Activated naive CD4-positive, alpha-beta T cell treated with anti-CD3 and anti-CD28 coated beads, Interleukin-2, amount 10 ng/mL, durations not matched to agents 7 days and 5 days (primary cell): ENCODE data around the gene CERS3.
"Not testable (repeated sequence)": the region's sequence is repeated elsewhere in the genome, so short reads cannot be mapped to it uniquely, and the experiment has no call there.

Source experiments
- CTCF ChIA-PET: fragments of 350-600 bp; sonication (Branson Sonifier 250); formaldehyde crosslinking; loops from one replicate; lab custom pipeline; 2021; ENCODE audit warnings: antibody characterized with exemption; lab: Charles Lee
- DNase-seq: peaks from one replicate; pipeline ENCODE4 v3.0.0-alpha.2; 2020
- H3K27ac Mint-ChIP-seq: one replicate; pipeline ENCODE4 v1.8.0; 2021; ENCODE audit warnings: mild to moderate bottlenecking, moderate library complexity, mixed read lengths
- H3K27me3 Mint-ChIP-seq: one replicate; pipeline ENCODE4 v1.8.0; 2021; ENCODE audit warnings: mild to moderate bottlenecking, mixed read lengths
- H3K36me3 Mint-ChIP-seq: one replicate; pipeline ENCODE4 v1.8.0; 2021; ENCODE audit warnings: mixed read lengths
- H3K4me1 Mint-ChIP-seq: one replicate; pipeline ENCODE4 v1.8.0; 2021; ENCODE audit warnings: mixed read lengths
- H3K4me3 Mint-ChIP-seq: one replicate; pipeline ENCODE4 v1.8.0; 2021; ENCODE audit warnings: mild to moderate bottlenecking, moderate library complexity, mixed read lengths
- H3K9me3 Mint-ChIP-seq: one replicate; pipeline ENCODE4 v1.8.0; 2021; ENCODE audit warnings: mixed read lengths

CERS3 gene

GRCh38 chr15:100472736-100473135 lies 56.0 kb downstream of the CERS3 start:
- H3K36me3 Mint-ChIP-seq = no peaks in the 10 kb centered on the region
- H3K27ac Mint-ChIP-seq = no peak overlapping the region
- no peak overlapping the region for H3K4me3 Mint-ChIP-seq
- H3K9me3 Mint-ChIP-seq = peaks cover 18% of the 10 kb centered on the region
- H3K27me3 Mint-ChIP-seq = no peaks in the 10 kb centered on the region
- CTCF ChIA-PET = no interaction called here
- DNase-seq = no peak
- no peaks in the 10 kb centered on the region for H3K4me1 Mint-ChIP-seq

- H3K4me3 Mint-ChIP-seq = no peak overlapping the region
- no peak overlapping the region for H3K27ac Mint-ChIP-seq
- H3K36me3 Mint-ChIP-seq = no peaks in the 10 kb centered on the region
- no peaks in the 10 kb centered on the region for H3K4me1 Mint-ChIP-seq
- no peaks in the 10 kb centered on the region for H3K27me3 Mint-ChIP-seq
- H3K9me3 Mint-ChIP-seq = peaks cover 10% of the 10 kb centered on the region
- DNase-seq = no peak
- CTCF ChIA-PET = no interaction called here
Measured at GRCh38 chr15:100471933-100472332, 56.8 kb downstream of the CERS3 start.

- no peaks in the 10 kb centered on the region for H3K27me3 Mint-ChIP-seq
- H3K9me3 Mint-ChIP-seq = peaks cover 2% of the 10 kb centered on the region
- no peak overlapping the region for H3K4me3 Mint-ChIP-seq
- H3K27ac Mint-ChIP-seq = no peak overlapping the region
- CTCF ChIA-PET = no interaction called here
- no peak for DNase-seq
- peaks cover 12% of the 10 kb centered on the region for H3K4me1 Mint-ChIP-seq
- H3K36me3 Mint-ChIP-seq = no peaks in the 10 kb centered on the region
Measured at GRCh38 chr15:100468285-100468684, 60.5 kb downstream of the CERS3 start.

- Mint-ChIP-seq H3K4me3 (no peak overlapping the region), H3K4me1 (peaks cover 12% of the 10 kb centered on the region), H3K27ac (no peak overlapping the region), H3K36me3 (no peaks in the 10 kb centered on the region), H3K27me3 (no peaks in the 10 kb centered on the region), H3K9me3 (no peaks in the 10 kb centered on the region)
- DNase-seq = no peak
- CTCF ChIA-PET = no interaction called here
Measured at GRCh38 chr15:100466073-100466472, 62.7 kb downstream of the CERS3 start.

- CTCF ChIA-PET = no interaction called here
Measured at GRCh38 chr15:100464888-100465287, 63.9 kb downstream of the CERS3 start.

GRCh38 chr15:100464256-100464655 lies 64.5 kb downstream of the CERS3 start:
- Mint-ChIP-seq H3K4me1 (peaks cover 17% of the 10 kb centered on the region), H3K27me3 (no peaks in the 10 kb centered on the region), H3K4me3 (no peak overlapping the region), H3K36me3 (no peaks in the 10 kb centered on the region), H3K9me3 (no peaks in the 10 kb centered on the region), H3K27ac (no peak overlapping the region)
- no peak for DNase-seq
- CTCF ChIA-PET = interaction anchor here (1.2 kb wide), 1 partner anchor 114 kb away, joined by 4 read pairs; no protein-coding TSS in a partner anchor

More at GRCh38 chr15:100464888-100465287, 63.9 kb downstream of the CERS3 start:
- no peaks in the 10 kb centered on the region for H3K36me3 Mint-ChIP-seq
- H3K4me3 Mint-ChIP-seq = no peak overlapping the region
- H3K4me1 Mint-ChIP-seq = peaks cover 17% of the 10 kb centered on the region
- peak; percentile 21 for DNase-seq
- H3K9me3 Mint-ChIP-seq = no peaks in the 10 kb centered on the region
- no peaks in the 10 kb centered on the region for H3K27me3 Mint-ChIP-seq
- H3K27ac Mint-ChIP-seq = no peak overlapping the region

GRCh38 chr15:100463515-100463914 lies 65.2 kb downstream of the CERS3 start:
- DNase-seq = no peak
- Mint-ChIP-seq H3K27me3 (no peaks in the 10 kb centered on the region), H3K9me3 (no peaks in the 10 kb centered on the region), H3K4me3 (no peak overlapping the region), H3K27ac (no peak overlapping the region), H3K36me3 (no peaks in the 10 kb centered on the region), H3K4me1 (peaks cover 17% of the 10 kb centered on the region)
- CTCF ChIA-PET = interaction anchor here (1.1 to 1.2 kb wide), 2 partner anchors 31 to 114 kb away, joined by 3 to 4 read pairs; no protein-coding TSS in a partner anchor

- no peaks in the 10 kb centered on the region for H3K9me3 Mint-ChIP-seq
Measured at GRCh38 chr15:100461049-100461448, 67.7 kb downstream of the CERS3 start.

GRCh38 chr15:100457201-100457600 lies 71.5 kb downstream of the CERS3 start:
- no peaks in the 10 kb centered on the region for H3K36me3 Mint-ChIP-seq

More at GRCh38 chr15:100461049-100461448, 67.7 kb downstream of the CERS3 start:
- Mint-ChIP-seq H3K27me3 (no peaks in the 10 kb centered on the region), H3K27ac (no peak overlapping the region), H3K36me3 (no peaks in the 10 kb centered on the region), H3K4me1 (peaks cover 17% of the 10 kb centered on the region), H3K4me3 (no peak overlapping the region)
- no peak for DNase-seq
- CTCF ChIA-PET = no interaction called here

GRCh38 chr15:100454148-100454547 lies 74.6 kb downstream of the CERS3 start:
- DNase-seq = no peak
- CTCF ChIA-PET = no interaction called here
- H3K4me3 Mint-ChIP-seq = no peak overlapping the region
- no peaks in the 10 kb centered on the region for H3K4me1 Mint-ChIP-seq
- H3K9me3 Mint-ChIP-seq = peaks cover 5% of the 10 kb centered on the region
- H3K36me3 Mint-ChIP-seq = peaks cover 2% of the 10 kb centered on the region
- no peaks in the 10 kb centered on the region for H3K27me3 Mint-ChIP-seq
- H3K27ac Mint-ChIP-seq = no peak overlapping the region

More at GRCh38 chr15:100457201-100457600, 71.5 kb downstream of the CERS3 start:
- no peaks in the 10 kb centered on the region for H3K9me3 Mint-ChIP-seq
- CTCF ChIA-PET = no interaction called here
- H3K4me1 Mint-ChIP-seq = peaks cover 5% of the 10 kb centered on the region
- H3K4me3 Mint-ChIP-seq = no peak overlapping the region
- no peaks in the 10 kb centered on the region for H3K27me3 Mint-ChIP-seq
- H3K27ac Mint-ChIP-seq = no peak overlapping the region
- DNase-seq = no peak

- H3K36me3 Mint-ChIP-seq = peaks cover 2% of the 10 kb centered on the region
- H3K27ac Mint-ChIP-seq = no peak overlapping the region
- CTCF ChIA-PET = no interaction called here
- H3K4me1 Mint-ChIP-seq = no peaks in the 10 kb centered on the region
- no peak for DNase-seq
- H3K4me3 Mint-ChIP-seq = no peak overlapping the region
- H3K27me3 Mint-ChIP-seq = no peaks in the 10 kb centered on the region
- peaks cover 5% of the 10 kb centered on the region for H3K9me3 Mint-ChIP-seq
Measured at GRCh38 chr15:100448481-100448880, 80.3 kb downstream of the CERS3 start.

GRCh38 chr15:100441063-100441462 lies 87.7 kb downstream of the CERS3 start:
- H3K4me1 Mint-ChIP-seq, DNase-seq, H3K4me3 Mint-ChIP-seq, H3K27ac Mint-ChIP-seq, H3K27me3 Mint-ChIP-seq, CTCF ChIA-PET, H3K36me3 Mint-ChIP-seq, H3K9me3 Mint-ChIP-seq: not testable (repeated sequence)

GRCh38 chr15:100439514-100439913 lies 89.2 kb downstream of the CERS3 start:
- Mint-ChIP-seq H3K9me3 (peaks cover 3% of the 10 kb centered on the region), H3K27ac (no peak overlapping the region), H3K4me1 (no peaks in the 10 kb centered on the region), H3K4me3 (no peak overlapping the region), H3K27me3 (no peaks in the 10 kb centered on the region), H3K36me3 (no peaks in the 10 kb centered on the region)
- CTCF ChIA-PET = no interaction called here
- no peak for DNase-seq

- Mint-ChIP-seq H3K4me3 (no peak overlapping the region), H3K36me3 (no peaks in the 10 kb centered on the region), H3K9me3 (peaks cover 3% of the 10 kb centered on the region), H3K4me1 (no peaks in the 10 kb centered on the region), H3K27ac (no peak overlapping the region), H3K27me3 (no peaks in the 10 kb centered on the region)
- DNase-seq = no peak
- CTCF ChIA-PET = no interaction called here
Measured at GRCh38 chr15:100438570-100438969, 90.2 kb downstream of the CERS3 start.

GRCh38 chr15:100437261-100437660 lies 91.5 kb downstream of the CERS3 start:
- no peak overlapping the region for H3K27ac Mint-ChIP-seq
- H3K27me3 Mint-ChIP-seq = no peaks in the 10 kb centered on the region
- no peaks in the 10 kb centered on the region for H3K36me3 Mint-ChIP-seq
- no peaks in the 10 kb centered on the region for H3K4me1 Mint-ChIP-seq
- peaks cover 3% of the 10 kb centered on the region for H3K9me3 Mint-ChIP-seq
- no peak for DNase-seq
- CTCF ChIA-PET = no interaction called here
- H3K4me3 Mint-ChIP-seq = no peak overlapping the region
